ACHN (cell line): Measurements from ENCODE around the gene CENPX.
A peak's percentile ranks its signal among the peaks of the same experiment; 100 is the strongest.

Source experiments
- DNase-seq: peaks from one replicate; pipeline ENCODE4 v3.0.0-alpha.2; 2015
- in situ Hi-C: cut with HindIII; loops from 2 replicates; pipeline ENCODE4 v1.10.0; 2017; ENCODE audit warnings: low sequenced_read_pairs, low pct_ligation_motif_present, low pct_unique_long_range_greater_than_20kb

Gene CENPX

GRCh38 chr17:82030470-82031302 is 8.0 kb upstream of the CENPX start:
- in situ Hi-C loops, result no loop called here
- peak; percentile 89 for DNase-seq

GRCh38 chr17:82029990-82030469 is 7.4 kb upstream of the CENPX start:
- in situ Hi-C loops, result no loop called here
- no peak for DNase-seq

- in situ Hi-C loops, result no loop called here
Observed at GRCh38 chr17:82029391-82029790, 6.7 kb upstream of the CENPX start.

GRCh38 chr17:82028966-82029365 is 6.3 kb upstream of the CENPX start:
- no peak for DNase-seq
- in situ Hi-C loops, result no loop called here

More at GRCh38 chr17:82029391-82029790, 6.7 kb upstream of the CENPX start:
- no peak for DNase-seq

GRCh38 chr17:82028246-82028645 is 5.6 kb upstream of the CENPX start:
- DNase-seq, result no peak
- in situ Hi-C loops, result no loop called here

GRCh38 chr17:82025401-82026107 is 2.9 kb upstream of the CENPX start:
- DNase-seq, result no peak
- in situ Hi-C loops, result no loop called here

- DNase-seq, result no peak
- in situ Hi-C loops, result no loop called here
Observed at GRCh38 chr17:82024859-82025258, 2.2 kb upstream of the CENPX start.

- peak; percentile 20 for DNase-seq
- in situ Hi-C loops, result no loop called here
Observed at GRCh38 chr17:82023447-82024241, 966 bp upstream of the CENPX start.

- in situ Hi-C loops, result no loop called here
- DNase-seq, result peak; percentile 99
Observed at GRCh38 chr17:82022981-82023446, 336 bp upstream of the CENPX start, which contains the start of gene LRRC45. LRRC45 (plus strand) TSS chr17:82023305; CDS start chr17:82023644, 339 bp downstream.

GRCh38 chr17:82021900-82022309 is 773 bp downstream of the CENPX start:
- no peak for DNase-seq
- in situ Hi-C loops, result no loop called here

- in situ Hi-C loops, result no loop called here
- DNase-seq, result peak; percentile 83
Observed at GRCh38 chr17:82021107-82021899, 1.4 kb downstream of the CENPX start.

- DNase-seq, result no peak
Observed at GRCh38 chr17:82020572-82021106, 2.0 kb downstream of the CENPX start.

GRCh38 chr17:82019690-82020571 is 2.7 kb downstream of the CENPX start:
- peak; percentile 63 for DNase-seq
- in situ Hi-C loops, result no loop called here

More at GRCh38 chr17:82020572-82021106, 2.0 kb downstream of the CENPX start:
- in situ Hi-C loops, result no loop called here

- DNase-seq, result no peak
- in situ Hi-C loops, result no loop called here
Observed at GRCh38 chr17:82018989-82019689, 3.5 kb downstream of the CENPX start.

- in situ Hi-C loops, result no loop called here
- no peak for DNase-seq
Observed at GRCh38 chr17:82018152-82018988, 4.3 kb downstream of the CENPX start.
